ENCODE measurements around the gene LRRC42. TPM values are rescaled to one million over a fixed set of nuclear protein-coding genes. Genes with fewer than 3 reads are reported as not detected.
A peak's percentile ranks its signal among the peaks of the same experiment; 100 is the strongest.

LRRC42 gene
- total RNA-seq, 1 experiment from 2014 or later: 78.4 TPM

DNA sequence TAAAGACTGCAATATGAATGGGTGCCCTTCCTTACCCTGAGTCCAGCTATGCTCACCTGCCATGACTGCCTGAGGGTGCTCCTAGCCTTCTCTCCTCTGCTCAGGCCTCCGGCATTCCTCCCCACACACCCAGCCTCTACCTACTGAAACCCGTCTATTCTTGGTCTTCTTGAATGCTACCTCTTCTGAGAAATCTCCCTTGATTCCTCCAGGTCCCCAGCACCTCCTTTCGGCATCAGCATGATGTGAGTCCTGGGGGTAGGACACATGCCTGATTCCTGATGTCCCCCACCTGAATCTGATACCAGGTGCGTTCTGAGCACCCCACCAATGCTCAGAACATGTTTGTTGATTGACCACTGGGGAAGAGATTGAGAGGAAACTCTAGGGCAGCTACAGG is 63.3 kb downstream of the LRRC42 start:
- H3K9me3 ChIP-seq: no peaks in the 10 kb centered on the region
- H3K4me3 ChIP-seq: no peak overlapping the region
- no peak for DNase-seq
- no peaks in the 10 kb centered on the region for H3K27me3 ChIP-seq
- H3K36me3 ChIP-seq: no peaks in the 10 kb centered on the region

DNA sequence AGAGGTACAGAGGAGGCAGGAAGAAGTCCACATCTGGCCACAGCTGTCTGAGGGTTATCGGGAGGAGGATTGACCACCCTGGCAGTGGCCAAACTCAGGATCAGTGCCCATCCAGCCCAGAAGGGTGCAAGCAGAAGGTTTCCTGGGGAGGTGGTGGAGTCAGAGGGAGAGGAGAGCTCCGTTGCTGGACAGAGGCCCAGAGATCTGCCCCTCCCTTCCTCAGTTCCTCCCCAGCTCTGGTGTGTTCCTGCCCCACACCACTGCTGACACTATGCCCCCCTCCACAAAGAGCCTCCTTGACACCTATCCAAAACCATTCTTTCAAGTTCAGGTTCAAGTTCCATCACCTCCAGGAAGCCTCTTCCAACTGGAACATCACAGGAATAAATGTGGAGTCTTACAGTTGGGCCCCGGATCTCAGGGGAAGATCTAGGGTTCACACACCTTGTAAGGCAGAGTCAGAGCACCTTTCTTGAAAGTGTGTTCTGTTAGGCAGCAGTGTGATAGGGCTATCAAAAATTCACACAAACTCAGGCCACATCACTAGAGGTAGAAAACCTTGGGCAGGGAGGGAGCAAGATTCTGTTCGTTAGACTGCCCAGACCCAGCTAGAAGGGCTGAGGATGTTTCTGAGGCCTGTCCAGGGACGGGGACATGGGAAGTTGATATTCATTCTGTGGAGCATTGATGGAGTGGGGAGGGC is 64.4 kb downstream of the LRRC42 start:
- H3K9me3 ChIP-seq: no peaks in the 10 kb centered on the region
- no peaks in the 10 kb centered on the region for H3K36me3 ChIP-seq
- H3K27me3 ChIP-seq: no peaks in the 10 kb centered on the region
- DNase-seq: no peak
- H3K4me3 ChIP-seq: no peak overlapping the region

DNA sequence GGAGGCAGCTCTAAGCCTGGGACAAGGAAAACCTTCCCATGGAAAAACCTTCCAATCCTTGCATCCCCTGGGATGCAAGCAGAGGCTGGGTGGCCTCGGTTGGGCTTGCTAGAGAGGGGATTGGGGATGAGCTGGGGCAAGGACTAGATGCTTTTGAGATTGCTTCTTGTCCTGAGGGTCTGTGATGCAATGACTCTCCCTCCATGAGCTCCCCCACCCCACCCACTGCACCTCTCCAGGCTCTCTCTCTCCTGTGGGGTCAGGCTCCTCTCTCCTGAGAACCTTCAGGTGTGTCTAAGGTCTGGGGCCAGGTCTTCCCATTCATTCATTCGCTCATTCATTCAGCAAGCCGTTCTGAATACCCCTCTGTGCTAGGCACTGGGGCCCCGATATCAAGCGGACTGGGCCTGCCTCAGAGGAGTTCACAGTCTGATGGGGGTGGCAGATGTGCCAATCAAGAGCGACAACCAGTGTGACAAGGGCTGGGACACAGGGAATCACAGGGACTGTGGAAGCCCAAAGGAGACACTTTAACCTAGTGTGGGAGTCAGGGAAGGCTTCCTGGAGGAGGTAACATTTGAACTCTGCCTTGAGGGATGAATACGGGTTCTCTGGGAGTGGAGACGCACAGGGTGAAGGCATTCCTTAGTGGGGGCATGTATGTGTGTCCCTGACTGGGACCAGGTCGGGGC is 65.3 kb downstream of the LRRC42 start:
- no peak for DNase-seq
- H3K4me3 ChIP-seq: no peak overlapping the region
- no peaks in the 10 kb centered on the region for H3K36me3 ChIP-seq
- H3K9me3 ChIP-seq: no peaks in the 10 kb centered on the region
- H3K27me3 ChIP-seq: no peaks in the 10 kb centered on the region

DNA sequence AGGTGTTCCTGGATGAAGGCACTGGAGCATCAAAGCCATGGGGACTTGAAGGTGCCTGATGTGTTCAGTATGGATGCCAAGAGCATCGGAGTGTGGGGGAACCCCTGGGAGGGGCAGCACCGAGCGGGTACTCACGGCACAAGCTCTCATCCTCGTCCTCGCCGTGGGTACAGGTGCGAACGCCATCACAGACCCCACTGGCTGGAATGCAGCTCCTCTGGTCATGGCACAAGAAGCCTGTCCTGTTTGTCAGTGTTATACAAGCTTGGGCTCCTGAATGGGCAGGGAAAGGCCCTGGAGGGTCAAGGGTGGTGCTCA is 65.8 kb downstream of the LRRC42 start:
- no peak for DNase-seq

DNA sequence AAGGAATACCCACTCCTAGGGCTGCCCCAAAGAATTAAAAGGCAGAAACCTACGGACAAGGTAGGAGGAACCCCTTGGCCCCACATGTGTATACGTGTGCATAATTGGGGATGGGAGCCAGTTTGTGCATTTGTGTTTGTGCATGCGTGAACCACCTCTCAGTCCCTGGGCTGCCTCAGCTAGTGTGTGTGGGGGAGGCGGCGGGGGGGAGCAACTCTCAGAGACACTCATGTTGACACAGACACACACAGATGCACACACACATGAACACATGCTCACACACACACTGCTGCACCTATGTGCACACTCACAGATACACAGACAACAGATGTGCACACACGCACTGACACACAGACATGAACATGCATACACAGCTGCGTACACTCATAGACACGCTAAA is 66.7 kb downstream of the LRRC42 start:
- DNase-seq: no peak
- no peaks in the 10 kb centered on the region for H3K27me3 ChIP-seq
- no peaks in the 10 kb centered on the region for H3K36me3 ChIP-seq
- no peaks in the 10 kb centered on the region for H3K9me3 ChIP-seq
- H3K4me3 ChIP-seq: no peak overlapping the region

More for the DNA sequence above, 65.8 kb downstream of the LRRC42 start:
- Histone ChIP-seq H3K4me3 (no peak overlapping the region), H3K36me3 (no peaks in the 10 kb centered on the region), H3K27me3 (no peaks in the 10 kb centered on the region), H3K9me3 (no peaks in the 10 kb centered on the region)

DNA sequence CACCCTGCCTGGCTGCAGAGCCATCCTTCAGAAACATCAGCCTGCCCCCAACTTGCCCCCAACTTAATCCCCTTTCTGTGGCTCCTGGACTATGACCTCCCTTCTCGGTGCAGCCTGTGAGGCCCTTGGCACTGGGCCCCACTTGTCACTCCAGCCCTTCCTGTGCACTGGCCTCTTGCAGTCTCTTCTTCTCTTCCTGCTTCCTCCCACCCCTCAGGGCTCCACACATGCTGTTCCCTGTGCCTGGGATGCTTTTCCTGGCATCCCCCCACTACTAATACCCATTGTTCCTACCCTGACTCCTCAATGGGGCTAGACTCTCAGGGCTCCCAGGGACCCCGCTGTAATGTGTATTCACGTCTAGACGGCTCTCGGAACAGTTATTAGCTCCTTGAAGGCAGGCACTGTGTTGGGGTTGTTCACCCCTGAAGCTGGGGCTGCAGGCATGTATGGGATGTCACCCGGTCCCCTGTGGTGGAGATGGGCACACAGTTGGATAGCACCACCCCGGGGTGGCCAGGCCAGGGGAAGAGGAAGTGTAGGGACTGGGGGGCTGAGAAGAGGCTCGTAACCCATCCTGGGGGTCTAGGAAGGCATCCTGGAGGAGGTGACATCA is 67.4 kb downstream of the LRRC42 start:
- H3K9me3 ChIP-seq: no peaks in the 10 kb centered on the region
- H3K4me3 ChIP-seq: no peak overlapping the region
- H3K27me3 ChIP-seq: no peaks in the 10 kb centered on the region
- no peaks in the 10 kb centered on the region for H3K36me3 ChIP-seq
- DNase-seq: no peak

DNA sequence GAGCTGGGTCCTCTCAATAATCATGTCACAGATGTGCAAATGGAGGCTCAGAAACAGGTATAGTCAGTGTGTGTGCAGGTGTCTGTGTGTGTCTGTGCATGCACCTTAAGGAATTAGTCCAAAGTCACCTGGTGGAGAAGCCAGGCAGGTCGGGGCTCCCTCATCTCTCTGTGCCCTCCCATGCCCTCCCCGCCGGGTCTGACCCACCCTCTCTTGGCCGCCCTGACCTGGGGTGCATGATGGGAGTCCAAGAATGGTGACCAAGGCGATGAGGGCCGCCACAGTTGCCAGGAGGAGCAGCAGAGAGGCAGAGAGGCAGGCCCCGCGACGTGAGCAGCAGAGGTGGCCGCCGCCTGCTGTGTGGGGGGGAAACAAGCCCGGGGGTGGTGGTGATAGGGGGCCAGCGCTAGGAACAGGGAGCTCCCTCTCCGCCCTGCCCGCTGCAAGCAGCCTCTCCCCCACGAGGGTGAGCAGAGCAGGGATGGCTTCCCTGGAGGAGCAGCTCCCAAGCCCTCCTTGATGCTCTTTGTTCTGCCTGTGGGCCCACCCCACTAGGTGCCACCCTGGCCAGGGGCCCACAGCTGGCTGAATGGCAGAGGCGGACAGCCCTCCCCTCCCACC is 68.0 kb downstream of the LRRC42 start:
- H3K4me3 ChIP-seq: no peak overlapping the region
- DNase-seq: no peak
- no peaks in the 10 kb centered on the region for H3K9me3 ChIP-seq
- H3K36me3 ChIP-seq: no peaks in the 10 kb centered on the region
- H3K27me3 ChIP-seq: no peaks in the 10 kb centered on the region

DNA sequence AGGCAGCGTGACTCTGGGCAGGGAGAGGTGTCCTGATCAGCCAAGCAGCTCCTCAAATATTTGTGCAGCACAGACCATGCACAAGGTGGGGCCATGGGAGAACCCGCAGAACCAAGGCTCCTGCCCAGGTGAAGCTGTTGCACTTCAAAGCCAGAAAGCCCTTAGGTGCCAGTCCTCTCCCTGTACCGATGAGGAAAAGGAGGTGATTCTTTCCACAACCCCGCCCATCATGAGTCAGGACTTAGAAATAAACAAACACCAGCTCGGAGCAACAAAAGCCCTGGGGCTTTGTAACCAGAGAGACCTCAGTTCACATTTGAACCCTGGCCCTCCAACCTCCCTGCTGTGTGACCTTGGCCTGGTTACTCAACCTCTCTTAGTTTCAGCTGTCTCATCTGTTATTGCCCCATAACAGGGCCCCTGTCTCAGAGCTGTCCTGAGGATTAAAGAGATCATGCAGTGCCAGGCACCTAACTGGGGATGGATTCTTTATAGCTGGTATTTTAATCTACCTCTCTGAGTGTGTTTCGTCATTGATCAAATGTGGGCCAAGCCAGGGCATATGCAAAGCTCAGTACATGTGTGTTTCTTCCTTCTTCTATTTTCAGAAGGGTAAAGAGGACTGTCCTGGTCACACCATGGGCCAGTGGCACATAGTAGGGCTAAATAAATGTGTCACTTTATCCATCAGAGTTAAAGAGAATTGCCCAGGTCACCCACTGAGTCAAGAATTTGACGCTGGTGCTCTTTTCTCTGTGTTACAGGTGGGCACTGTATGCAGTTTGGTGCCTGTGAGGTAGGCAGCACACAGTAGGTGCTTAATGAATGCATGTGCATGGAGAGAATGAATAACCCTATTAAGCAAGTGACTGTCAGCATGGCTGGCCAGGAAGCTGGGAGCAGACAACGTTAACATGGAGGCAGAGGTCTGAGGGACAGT is 70.5 kb downstream of the LRRC42 start:
- peak; percentile 61 for DNase-seq
- no peaks in the 10 kb centered on the region for H3K36me3 ChIP-seq
- no peak overlapping the region for H3K4me3 ChIP-seq
- no peaks in the 10 kb centered on the region for H3K9me3 ChIP-seq
- H3K27me3 ChIP-seq: no peaks in the 10 kb centered on the region

Other genes starting within 250 kb of the LRRC42 start
- gene GLIS1, start 207.2 kb upstream of the LRRC42 start, total RNA-seq (2014; rRNA removed; shearing (Covaris generic); ENCODE audit: low replicate concordance): 1.4 TPM in 1 of 2 replicates, not detected in the other
- gene NDC1, start 108.1 kb upstream of the LRRC42 start, total RNA-seq (2014; rRNA removed; shearing (Covaris generic); ENCODE audit: low replicate concordance): 79.8 and 83.6 TPM in 2 replicates
- 15.2 and 20.3 TPM in 2 replicates for gene YIPF1, start 56.6 kb upstream of the LRRC42 start, total RNA-seq (2014; rRNA removed; shearing (Covaris generic); ENCODE audit: low replicate concordance)
- gene DIO1, start 52.2 kb upstream of the LRRC42 start, total RNA-seq (2014; rRNA removed; shearing (Covaris generic); ENCODE audit: low replicate concordance): not detected in 2 replicates
- gene IFT25, start 651 bp upstream of the LRRC42 start, total RNA-seq (2014; rRNA removed; shearing (Covaris generic); ENCODE audit: low replicate concordance): 31.5 and 54.1 TPM in 2 replicates
- not detected in 2 replicates for gene LDLRAD1, start 71.8 kb downstream of the LRRC42 start, total RNA-seq (2014; rRNA removed; shearing (Covaris generic); ENCODE audit: low replicate concordance)
- gene TMEM59, start 106.9 kb downstream of the LRRC42 start, total RNA-seq (2014; rRNA removed; shearing (Covaris generic); ENCODE audit: low replicate concordance): 198 and 209 TPM in 2 replicates
- 3.0 and 3.7 TPM in 2 replicates for gene TCEANC2, start 107.3 kb downstream of the LRRC42 start, total RNA-seq (2014; rRNA removed; shearing (Covaris generic); ENCODE audit: low replicate concordance)
- gene CDCP2, start 206.7 kb downstream of the LRRC42 start, total RNA-seq (2014; rRNA removed; shearing (Covaris generic); ENCODE audit: low replicate concordance): not detected in 2 replicates